Pancreas (tissue), 10 donors: ENCODE results near the gene PYROXD2. TPM values are rescaled to one million over a fixed set of nuclear protein-coding genes. Genes with fewer than 3 reads are reported as not detected.

Experiments
- ATAC-seq, 4 donors: fragments of 200-7000 bp; cut with Tn5 transposase; one replicate each; pipeline versions ENCODE4 v1.8.0 to v1.9.1; 2020; ENCODE audit warnings: mild to moderate bottlenecking in 4 of 4, moderate library complexity in 4 of 4
- DNase-seq, 6 donors: peaks; one replicate each; pipeline ENCODE4 v3.0.0-alpha.2; 2020
- FAIRE-seq: peaks from 2 replicates; lab custom pipeline; 2012; peaks lifted over from hg19 to GRCh38; lab: Jason Lieb, UNC
- H3K27ac ChIP-seq, 4 donors: fragments of 200-600 bp; sonication (generic); 1 replicate in 3 of 4; 2 replicates in 1 of 4; pipeline versions ENCODE4 v1.5.0 to v1.8.0; 2020
- H3K27me3 ChIP-seq, 4 donors: fragments of 200-600 bp; one replicate each; pipeline ENCODE4 v1.8.0; 2021
- H3K36me3 ChIP-seq, 3 donors: fragments of 200-600 bp; sonication (generic) in 1 of 3; one replicate each; pipeline versions ENCODE4 v1.5.0 to v1.8.0; 2020 to 2021
- H3K4me1 ChIP-seq, 3 donors: fragments of 200-600 bp; one replicate each; pipeline ENCODE4 v1.8.0; 2021
- H3K4me3 ChIP-seq, 4 donors: fragments of 200-600 bp; sonication (generic) in 2 of 4; one replicate each; pipeline versions ENCODE4 v1.5.0 to v1.8.0; 2020 to 2021
- H3K9me3 ChIP-seq, 4 donors: fragments of 200-600 bp; one replicate each; pipeline ENCODE4 v1.8.0; 2021
- CTCF ChIP-seq, 4 donors: fragments of 200-600 bp; sonication (generic) in 3 of 4; IDR thresholded peaks; one replicate each; pipeline versions ENCODE4 v1.5.0 to v1.8.0; 2021; ENCODE audit warnings: antibody characterized with exemption in 4 of 4
- WGBS, 2 donors: extraction: QIAGEN DNeasy Blood & Tissue Kit; methylation state at CpG; one replicate each; pipeline ENCODE4 v1.1.7; 2013; 5-methylcytosine and 5-hydroxymethylcytosine counted together
- intact Hi-C, 3 donors: fragments of 100-400 bp; cut with DNase I; formaldehyde crosslinking; loops; one replicate each; pipeline versions ENCODE4 v1.11.1 to v1.14.2; 2022
- polyA plus RNA-seq, 2 donors: library from polyadenylated mRNA; stranded (reverse); fragments of 200-250 nt; gene quantifications; one replicate each; pipeline ENCODE4 v1.2.3, GENCODE V29; 2013
- total RNA-seq, 6 donors: library from RNA; stranded (reverse); fragmentation: NEBNext Ultra II Directional in 4 of 6; extraction: Animal tissue kit (Norgen Biotek cat#: 25700) in 4 of 6; gene quantifications; one replicate each; pipeline versions ENCODE4 v1.2.1 to v1.2.4, GENCODE V29; 2021 to 2023
- donor health status: healthy with polysubstance abuse.
- donor health status: DM: no; HTN: no; CAD: no; lungs with moderate emphysema.
- donor health status: DM: no; HTN: no; CAD: no.
- donor health status: control.
- donor health status: control.
- donor health status: Bipolar disorder and iron deficiency.
- donor health status: DM: yes; HTN: yes; CAD: no.
- donor health status: DM: no; HTN: no; CAD: no.
- donor health status: DM: no; HTN: no; CAD: no.
- donor health status: DM: yes; HTN: yes; CAD: no.

PYROXD2 gene
- total and polyA plus RNA-seq, 8 donors: 1.8 to 15.9 (median 3.9) TPM

DNA sequence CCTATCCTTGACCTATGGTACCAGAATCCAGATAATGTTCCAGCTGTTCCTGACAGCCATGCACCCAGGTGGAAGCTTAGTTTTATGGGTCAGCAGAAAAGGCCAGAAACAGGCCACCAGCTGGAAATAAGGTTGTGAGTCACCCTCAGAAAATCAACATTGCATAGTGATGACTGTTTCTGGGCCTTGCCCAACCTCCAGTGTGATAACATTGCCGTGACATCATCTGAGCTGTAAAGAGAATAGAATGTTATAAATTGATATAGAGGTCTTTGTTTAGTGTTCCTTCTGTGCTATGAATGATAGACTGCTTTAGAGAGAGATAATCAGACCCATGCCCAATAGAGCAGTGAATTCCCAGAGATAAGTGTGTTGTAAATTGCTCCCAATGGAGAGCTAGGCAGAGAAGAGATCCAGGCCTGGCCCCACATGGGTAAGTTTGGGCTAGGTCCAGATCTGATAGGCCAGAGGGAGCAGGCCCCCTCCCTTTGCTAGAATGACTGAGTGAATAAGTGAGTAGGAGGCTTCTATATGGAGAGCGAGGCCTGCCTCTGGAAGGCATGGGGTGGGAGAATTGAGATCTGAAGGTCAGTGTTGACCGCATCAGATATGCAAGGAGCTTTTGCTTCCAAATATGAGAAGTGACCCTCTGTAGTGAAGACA, 46.0 kb upstream of the PYROXD2 start:
- H3K36me3 ChIP-seq: no peaks in the 10 kb centered on the region
- no peaks in the 10 kb centered on the region for H3K27me3 ChIP-seq
- H3K27ac ChIP-seq: peak overlapping the region; percentile 53 to 77 (median 66)
- no peaks in the 10 kb centered on the region for H3K9me3 ChIP-seq
- FAIRE-seq (peak; percentile 92), DNase-seq (peak in 4 of 6 donors; percentile 72 to 87 (median 80)), ATAC-seq (peak; percentile 96 to 99 (median 98))
- no peak overlapping the region for H3K4me3 ChIP-seq
- TF ChIP-seq CTCF (IDR thresholded peaks at IDR 0.05): no peak
- WGBS, 2 donors: 50 to 51% methylated on average over 3 of the region's 3 CpGs
- H3K4me1 ChIP-seq: peaks cover 12 to 15% (median 13%) of the 10 kb centered on the region in 3 donors
- intact Hi-C loops: loop anchor here in 2 of 3 donors (5.0 to 10.0 kb wide), 2 partner anchors 784 to 786 kb away; no protein-coding TSS in a partner anchor

DNA sequence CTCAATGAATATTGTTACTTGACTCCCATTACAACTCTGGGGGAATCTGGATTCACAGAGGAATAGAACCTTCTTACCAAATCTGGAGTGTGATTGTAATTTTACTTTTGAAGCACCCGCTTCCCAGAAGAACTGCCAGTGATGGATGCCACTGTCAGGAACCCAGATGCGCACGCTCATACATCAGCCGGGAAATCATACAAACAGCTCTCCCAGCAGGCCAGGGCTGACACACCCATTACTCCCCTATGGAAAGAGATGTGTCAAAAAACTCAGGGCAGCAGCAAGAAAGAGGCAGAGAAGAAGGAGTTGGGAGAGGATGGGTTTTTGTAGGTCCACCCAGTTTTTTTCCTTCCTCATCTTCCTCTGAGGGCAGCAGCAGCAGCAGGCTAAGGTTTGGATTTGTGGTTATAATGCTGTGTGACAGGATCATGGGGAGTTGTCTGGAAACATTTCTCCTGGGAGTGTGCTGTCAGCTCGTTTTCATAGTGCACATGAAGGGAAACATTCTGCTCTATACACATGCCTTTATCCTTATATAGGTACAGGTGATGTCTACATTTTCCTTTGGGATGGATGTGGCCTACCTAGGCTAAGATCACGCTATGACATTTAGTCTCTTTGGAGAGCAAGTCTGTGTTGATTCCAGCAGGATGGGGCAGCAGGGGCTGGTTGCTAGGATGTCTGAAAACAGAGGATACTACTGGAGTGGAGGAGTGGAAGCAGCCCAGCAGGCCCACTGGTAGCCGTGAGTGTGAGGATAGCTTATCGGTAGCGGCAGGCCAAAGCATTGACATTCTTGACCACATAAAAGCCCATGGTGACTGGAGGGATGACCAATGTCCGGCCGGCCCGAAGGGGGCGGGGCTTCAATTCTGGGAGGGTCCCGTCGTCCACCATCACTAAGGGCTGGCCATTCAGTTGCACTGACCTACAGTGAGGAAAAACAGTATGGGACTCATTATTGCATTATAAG, 44.1 kb upstream of the PYROXD2 start:
- ATAC-seq (no peak), DNase-seq (no peak), FAIRE-seq (no peak)
- peak overlapping the region in 1 of 4 donors; percentile 76 for H3K27ac ChIP-seq
- H3K9me3 ChIP-seq: no peaks in the 10 kb centered on the region
- no peak overlapping the region for H3K4me3 ChIP-seq
- TF ChIP-seq CTCF (IDR thresholded peaks at IDR 0.05): no peak
- H3K27me3 ChIP-seq: no peaks in the 10 kb centered on the region
- WGBS, 2 donors: 91 to 92% methylated on average over 15 of the region's 15 CpGs
- intact Hi-C loops: no loop called here
- H3K4me1 ChIP-seq: peaks cover 12 to 15% (median 13%) of the 10 kb centered on the region in 3 donors
- no peaks in the 10 kb centered on the region for H3K36me3 ChIP-seq

DNA sequence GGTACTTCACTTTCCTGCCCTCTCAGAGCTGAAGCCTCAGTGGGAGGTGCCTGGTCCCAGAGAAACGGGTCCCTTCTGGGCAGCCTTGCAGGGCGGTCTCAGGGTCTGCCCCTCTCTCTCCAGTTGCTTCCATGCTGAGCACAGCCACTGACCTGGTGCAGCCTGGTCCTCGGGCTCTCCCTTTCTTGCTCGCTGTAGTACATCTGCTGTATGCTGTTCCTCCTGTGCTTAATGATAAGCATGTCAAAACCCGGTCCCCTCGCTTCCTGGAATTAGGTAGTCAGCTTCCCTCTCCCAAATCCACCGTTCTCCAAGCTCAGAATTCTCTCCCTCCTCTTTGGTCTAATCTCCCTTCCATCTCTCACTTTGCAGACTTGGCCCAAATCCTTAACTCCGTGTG, 42.7 kb upstream of the PYROXD2 start:
- Histone ChIP-seq H3K36me3 (no peaks in the 10 kb centered on the region), H3K4me1 (peaks cover 12 to 15% (median 13%) of the 10 kb centered on the region in 3 donors), H3K27me3 (no peaks in the 10 kb centered on the region), H3K4me3 (no peak overlapping the region), H3K9me3 (no peaks in the 10 kb centered on the region), H3K27ac (no peak overlapping the region)
- ATAC-seq (no peak), FAIRE-seq (no peak), DNase-seq (no peak)
- 67 to 68% methylated on average over 8 of the region's 8 CpGs for WGBS, 2 donors
- intact Hi-C loops: no loop called here
- TF ChIP-seq CTCF (IDR thresholded peaks at IDR 0.05): no peak

GRCh38 chr10:98456686-98457482, 41.9 kb upstream of the PYROXD2 start:
- Histone ChIP-seq H3K4me1 (peaks cover 12 to 15% (median 13%) of the 10 kb centered on the region in 3 donors), H3K9me3 (no peaks in the 10 kb centered on the region), H3K4me3 (no peak overlapping the region), H3K27ac (no peak overlapping the region), H3K36me3 (no peaks in the 10 kb centered on the region), H3K27me3 (no peaks in the 10 kb centered on the region)
- DNase-seq: no peak
- FAIRE-seq: no peak
- intact Hi-C loops: no loop called here
- ATAC-seq: no peak
- TF ChIP-seq CTCF (IDR thresholded peaks at IDR 0.05): no peak
- WGBS, 2 donors: 76 to 81% methylated on average over 12 of the region's 12 CpGs
